Panc1 (cell line): ENCODE measurements around the gene TCEAL1.

Experiments
- CTCF ChIP-seq: fragments of 450-650 bp; IDR thresholded peaks from 2 replicates; pipeline ENCODE4 v1.5.1; 2017; ENCODE audit warnings: mild to moderate bottlenecking
- POLR2AphosphoS5 ChIP-seq: IDR thresholded peaks from 2 replicates; pipeline ENCODE4 v1.6.1; 2012; ENCODE audit warnings: mild to moderate bottlenecking, low read depth, low read length, moderate library complexity
- REST ChIP-seq, 2 experiments: IDR thresholded peaks; 2 replicates each; pipeline ENCODE4 v1.6.1; 2011 to 2012; ENCODE audit warnings: low read depth in 2 of 2, control low read depth in 1 of 2, low read length in 1 of 2, mild to moderate bottlenecking in 1 of 2, moderate library complexity in 1 of 2; ENCODE audit not compliant: insufficient read depth in 1 of 2
- SIN3A ChIP-seq: IDR thresholded peaks from 2 replicates; pipeline ENCODE4 v1.6.1; 2012; ENCODE audit warnings: low read depth, mild to moderate bottlenecking, low read length, moderate library complexity, borderline replicate concordance; ENCODE audit not compliant: insufficient read depth
- TCF7L2 ChIP-seq: IDR thresholded peaks from 2 replicates; pipeline ENCODE4 v1.6.1; 2011; ENCODE audit warnings: mild to moderate bottlenecking, low read depth, low read length, inconsistent platforms

- TF ChIP-seq SIN3A (no peak), CTCF (no peak), POLR2AphosphoS5 (no peak), REST (IDR thresholded peaks at IDR 0.05; ENCODE audit: insufficient read depth in 1 of 2, low read depth in 2 of 2, low read length in 1 of 2) (no peak), TCF7L2 (no peak)
These were observed 9.0 kb downstream of the TCEAL1 start for GRCh38 chrX:103637604-103638338.
